GM18520 (cell line): ENCODE data around the gene CPN2.

Experiments
- ATAC-seq: cut with Tn5 transposase; IDR thresholded peaks from one replicate; pipeline ENCODE4 v1.9.1; 2021; ENCODE audit not compliant: unreplicated experiment

CPN2 gene

DNA sequence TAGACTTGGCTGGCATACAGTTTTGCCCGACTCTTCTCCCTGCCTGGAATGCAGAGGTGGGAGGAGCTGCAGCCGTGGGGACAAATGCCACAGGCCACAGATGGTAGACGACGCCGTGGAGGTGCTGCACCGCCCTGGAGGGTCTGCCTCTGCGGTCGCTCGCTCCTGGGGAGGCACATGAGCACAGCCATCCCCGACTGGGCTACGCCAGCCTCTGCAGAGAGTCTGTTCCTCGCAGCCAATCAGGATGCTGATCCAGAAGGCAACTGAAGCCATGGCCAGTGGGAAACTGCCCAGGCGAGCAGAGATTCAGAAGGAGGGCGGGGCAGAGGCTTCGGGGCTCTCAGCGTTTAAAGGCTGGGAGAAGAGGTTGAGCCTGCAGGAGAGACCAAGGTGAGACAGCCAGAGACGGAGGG lies 30.3 kb upstream of the CPN2 start:
- ATAC-seq: no peak

DNA sequence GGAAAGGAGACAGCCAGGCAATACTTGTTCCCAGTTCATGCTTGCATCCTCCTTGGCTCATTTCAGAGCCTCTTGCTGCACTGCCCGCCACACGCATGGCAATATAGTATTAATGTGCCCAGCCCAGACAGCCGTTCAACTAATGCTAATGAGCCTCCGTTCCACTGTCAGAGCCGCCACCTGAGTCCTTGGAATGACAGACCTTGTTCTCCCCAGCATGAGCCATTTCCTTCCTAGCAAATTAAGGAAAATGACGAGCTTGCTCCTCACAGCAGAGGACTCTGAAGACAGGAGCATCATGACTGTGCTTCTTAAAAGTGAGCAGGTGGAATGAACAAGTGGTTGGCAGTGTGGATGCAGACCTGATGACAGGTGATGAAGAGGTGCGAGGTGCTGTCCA lies 29.2 kb upstream of the CPN2 start:
- no peak for ATAC-seq

DNA sequence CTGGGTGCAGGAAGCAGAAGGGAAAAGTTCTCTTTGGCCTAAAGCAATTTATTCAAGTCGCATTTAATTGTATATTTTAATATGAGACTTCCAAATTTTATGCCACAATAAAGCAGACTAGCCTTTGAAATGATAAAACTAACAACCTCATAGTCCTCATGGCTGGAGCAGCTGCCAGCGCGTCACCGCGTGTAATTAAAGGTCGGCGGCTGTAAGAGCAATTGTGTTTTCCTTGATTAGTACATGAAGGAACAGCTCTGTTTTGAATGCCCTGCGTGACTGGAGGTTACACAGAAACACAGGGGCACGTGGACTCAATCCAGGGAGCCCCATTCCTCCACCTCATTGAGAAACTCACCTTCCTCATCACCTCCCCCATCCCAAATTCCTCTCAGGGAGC lies 28.5 kb upstream of the CPN2 start:
- no peak for ATAC-seq

DNA sequence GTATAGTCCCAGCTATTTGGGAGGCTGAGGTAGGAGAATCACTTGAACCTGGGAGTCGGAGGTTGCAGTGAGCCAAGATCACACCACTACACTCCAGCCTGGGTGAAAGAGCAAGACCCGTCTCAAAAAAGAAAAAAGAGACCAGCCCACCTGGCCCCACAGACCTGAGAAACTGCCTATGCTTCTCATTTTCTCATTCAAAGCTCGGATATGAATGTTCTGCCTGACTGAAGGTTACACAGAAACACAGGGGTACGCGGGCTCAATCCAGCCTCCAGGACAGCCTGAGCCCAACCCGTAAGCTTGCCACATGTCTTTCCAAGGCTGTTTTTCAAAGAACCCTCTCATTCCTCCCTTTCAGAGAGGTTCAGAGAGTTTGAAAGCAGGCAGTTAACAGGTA lies 28.1 kb upstream of the CPN2 start:
- no peak for ATAC-seq

DNA sequence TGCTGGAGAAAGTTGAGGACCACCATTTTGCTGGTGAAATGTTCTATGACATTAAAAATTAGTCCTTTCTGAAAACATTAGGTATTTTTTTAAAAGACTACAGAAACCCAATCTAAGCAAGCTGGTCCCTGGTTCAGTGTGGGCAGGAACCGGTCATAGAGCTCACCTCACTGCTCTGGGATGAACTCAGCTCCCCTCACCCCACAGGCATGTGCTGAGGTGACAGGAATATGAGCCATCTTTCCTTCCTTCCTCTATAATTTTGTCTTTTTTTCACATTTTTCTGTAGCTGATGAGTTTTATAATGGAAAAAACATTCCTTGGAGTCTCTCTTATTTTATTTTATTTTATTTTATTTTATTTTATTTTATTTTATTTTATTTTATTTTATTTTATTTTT lies 26.6 kb upstream of the CPN2 start:
- ATAC-seq: no peak

DNA sequence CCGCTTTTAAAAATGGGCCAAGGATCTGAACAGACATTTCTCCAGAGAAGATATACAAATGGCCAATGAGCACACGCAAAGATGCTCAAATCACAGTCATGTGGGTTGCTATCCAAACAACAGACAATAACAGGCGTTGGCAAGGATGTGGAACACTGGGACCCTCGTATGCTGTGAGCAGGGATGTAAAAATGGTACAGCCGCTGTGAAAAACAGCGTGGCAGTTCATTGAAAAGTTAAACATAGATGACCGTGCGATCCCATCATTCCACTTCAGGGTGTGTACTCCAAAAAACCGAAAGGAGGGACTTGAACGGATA lies 25.1 kb upstream of the CPN2 start:
- ATAC-seq: no peak

DNA sequence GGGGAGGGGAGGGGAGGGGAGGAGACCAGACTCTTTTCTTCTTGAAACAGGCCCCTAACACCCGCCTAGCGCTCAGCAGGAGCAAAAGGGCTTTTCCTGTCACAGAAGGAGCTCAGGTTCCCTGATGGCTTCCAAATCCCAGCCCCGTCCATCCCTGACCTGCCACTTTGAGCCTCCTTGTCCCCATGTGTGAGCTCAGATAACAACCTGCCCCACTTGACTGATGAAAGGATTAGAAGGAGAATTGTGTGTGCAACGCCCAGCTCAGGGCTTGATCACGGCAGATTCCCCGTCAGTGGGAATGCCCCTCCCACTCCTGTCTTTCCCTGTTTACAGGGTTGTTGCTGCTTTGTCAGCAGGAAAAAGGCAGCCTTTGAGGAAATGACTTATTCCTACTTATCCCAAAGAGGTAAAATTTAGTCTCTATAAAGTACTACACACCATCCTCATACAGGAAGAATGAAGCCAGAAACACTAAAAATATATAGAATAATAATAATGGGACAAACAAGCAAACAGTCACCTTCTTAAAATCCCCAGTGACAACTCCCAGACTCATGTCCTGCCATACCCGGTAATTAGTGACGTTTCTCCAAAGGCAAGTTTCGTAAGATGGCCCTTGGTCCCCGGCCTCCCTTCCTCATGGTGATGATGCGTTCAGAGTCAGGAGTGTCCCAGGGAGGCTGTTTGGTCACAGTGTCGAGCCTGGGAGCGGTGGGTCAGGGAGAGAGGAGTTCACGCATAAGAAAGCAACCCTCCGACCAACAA lies 24.5 kb upstream of the CPN2 start:
- ATAC-seq: no peak

DNA sequence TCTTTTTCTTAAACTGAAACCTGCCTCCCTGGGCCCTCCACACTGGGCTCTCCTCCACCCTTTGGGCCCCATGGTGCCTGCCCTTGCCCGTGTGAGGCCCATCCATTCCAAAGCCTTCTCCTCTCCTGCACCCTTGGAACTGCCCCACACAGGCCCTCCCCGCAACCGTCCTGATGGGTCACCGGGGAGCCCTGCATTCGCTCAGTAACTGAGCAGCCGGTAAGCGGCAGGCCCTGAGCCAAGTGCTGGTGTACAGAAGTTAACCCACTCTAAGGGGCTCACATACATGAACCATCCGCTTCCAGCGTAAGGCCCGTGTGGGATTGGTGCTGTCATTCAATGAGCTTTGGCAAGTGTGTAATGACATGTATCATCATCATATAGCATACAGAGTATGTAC lies 23.8 kb upstream of the CPN2 start:
- ATAC-seq: no peak

DNA sequence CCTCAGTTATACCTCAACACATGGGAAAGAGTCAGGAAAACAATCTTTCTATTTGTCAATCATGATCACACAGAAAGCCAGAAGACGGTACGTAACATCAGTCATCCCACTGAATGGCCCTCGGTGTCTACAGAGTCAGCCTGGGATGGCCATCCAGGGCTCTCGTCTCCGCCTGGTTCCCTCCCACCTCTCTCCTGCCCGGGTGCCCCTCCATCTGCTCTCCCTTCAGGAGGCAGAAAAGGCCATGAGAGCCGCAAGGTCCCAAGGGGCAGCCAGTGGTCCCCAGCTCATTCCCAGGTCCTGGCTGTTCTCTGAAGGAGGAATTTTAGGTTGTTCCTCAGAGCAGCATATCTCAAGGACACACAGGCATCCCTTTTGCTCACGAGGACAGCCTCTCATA lies 22.8 kb upstream of the CPN2 start:
- ATAC-seq: no peak

DNA sequence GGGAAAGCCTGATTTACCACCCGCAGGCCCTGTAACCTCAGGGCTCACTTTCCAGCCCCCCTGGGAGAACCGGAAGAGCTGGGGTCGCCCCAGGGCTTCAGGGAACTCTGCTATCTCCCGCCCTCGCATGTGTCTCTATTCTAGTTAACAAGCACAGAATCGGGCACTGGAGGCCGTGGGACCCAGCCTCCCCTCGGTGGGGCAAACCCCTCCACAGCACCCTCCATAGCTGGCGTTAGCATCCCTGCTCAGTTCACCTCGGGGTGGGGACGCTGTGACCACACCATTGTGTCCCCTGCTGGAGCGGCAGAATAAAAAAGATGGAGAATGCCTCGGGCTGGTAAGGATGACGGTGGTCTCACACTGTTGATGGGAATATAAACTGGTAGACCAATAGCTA lies 21.9 kb upstream of the CPN2 start:
- ATAC-seq: no peak

DNA sequence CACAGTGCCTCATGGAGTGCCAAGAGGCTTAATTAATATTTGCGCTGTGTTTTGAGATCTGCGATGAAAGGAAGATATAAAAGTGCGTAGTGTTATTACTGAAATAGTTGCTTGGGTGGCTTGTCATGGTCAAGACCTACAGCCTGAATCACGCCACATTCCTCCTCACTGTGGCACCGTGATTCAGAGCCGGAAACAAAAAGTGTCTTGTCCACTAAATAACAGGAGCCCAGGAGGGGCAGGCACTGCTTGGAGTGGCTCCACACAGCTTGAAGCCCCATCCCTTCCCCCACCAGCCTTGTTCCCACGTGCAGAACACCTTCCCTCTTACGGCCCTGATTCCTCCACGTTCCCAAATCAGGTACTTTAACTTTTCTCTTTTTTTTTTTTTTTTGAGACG lies 19.6 kb upstream of the CPN2 start:
- ATAC-seq: no peak

DNA sequence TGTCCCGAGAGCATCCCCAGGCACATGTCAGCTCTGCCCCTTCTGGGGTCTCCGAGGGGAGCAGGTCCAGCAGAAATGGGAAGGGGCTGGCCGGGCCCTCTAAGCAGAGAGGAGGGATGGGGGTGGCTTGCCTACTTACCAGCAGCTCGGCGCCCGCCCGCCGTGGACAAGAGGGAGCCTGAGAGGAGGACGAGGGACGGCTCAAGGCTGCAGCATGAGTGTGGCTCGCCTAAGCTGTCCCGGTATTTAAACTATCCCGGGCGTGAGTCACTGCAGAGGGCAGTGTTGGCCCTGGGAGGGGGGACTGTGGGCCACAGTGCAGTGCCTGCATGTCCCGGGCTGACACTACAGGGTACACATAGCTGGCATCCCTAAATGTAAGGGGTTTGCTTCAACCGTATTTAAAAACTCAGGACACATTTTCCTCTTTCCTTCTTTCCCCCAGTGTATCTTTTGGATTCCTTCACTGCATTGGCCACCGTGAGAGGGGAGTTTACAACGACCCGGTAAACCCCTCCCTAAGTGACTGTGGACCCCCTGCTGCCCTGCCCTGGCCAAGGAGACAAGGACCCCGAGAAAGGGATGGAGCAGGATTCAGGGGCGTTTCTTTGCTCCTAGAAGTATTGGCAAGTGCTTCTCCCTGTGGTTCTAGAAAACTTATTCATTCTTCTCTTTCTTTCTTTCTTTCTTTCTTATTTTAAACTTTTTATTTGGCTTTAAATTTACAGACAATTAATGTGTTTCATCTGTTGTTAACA lies 18.6 kb upstream of the CPN2 start, which contains the start of gene LRRC15:
TSS of gene LRRC15 (minus strand) at position 222 of the 758 bp plus-strand sequence. CDS start 8,700 bp downstream, outside the sequence.
- no peak for ATAC-seq

DNA sequence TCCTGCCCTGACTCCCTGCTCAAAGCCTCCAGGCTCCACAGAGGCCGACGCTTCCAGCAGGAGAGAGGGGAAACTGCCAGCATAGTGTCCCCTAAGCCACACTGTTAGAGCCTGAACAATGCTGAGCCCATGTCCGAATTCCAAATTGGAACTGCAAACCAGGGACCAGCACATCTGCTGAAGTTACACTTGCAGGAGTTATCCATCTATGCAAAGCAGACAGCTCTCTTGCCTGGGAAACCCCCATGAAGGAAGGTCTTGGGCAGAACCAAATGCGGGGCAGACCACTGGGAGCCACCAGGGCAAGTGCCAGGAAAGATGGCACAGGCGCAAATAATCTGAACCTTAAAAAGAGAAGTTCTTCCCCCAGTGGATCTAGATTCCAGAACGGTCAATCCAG lies 17.8 kb upstream of the CPN2 start:
- ATAC-seq: no peak

DNA sequence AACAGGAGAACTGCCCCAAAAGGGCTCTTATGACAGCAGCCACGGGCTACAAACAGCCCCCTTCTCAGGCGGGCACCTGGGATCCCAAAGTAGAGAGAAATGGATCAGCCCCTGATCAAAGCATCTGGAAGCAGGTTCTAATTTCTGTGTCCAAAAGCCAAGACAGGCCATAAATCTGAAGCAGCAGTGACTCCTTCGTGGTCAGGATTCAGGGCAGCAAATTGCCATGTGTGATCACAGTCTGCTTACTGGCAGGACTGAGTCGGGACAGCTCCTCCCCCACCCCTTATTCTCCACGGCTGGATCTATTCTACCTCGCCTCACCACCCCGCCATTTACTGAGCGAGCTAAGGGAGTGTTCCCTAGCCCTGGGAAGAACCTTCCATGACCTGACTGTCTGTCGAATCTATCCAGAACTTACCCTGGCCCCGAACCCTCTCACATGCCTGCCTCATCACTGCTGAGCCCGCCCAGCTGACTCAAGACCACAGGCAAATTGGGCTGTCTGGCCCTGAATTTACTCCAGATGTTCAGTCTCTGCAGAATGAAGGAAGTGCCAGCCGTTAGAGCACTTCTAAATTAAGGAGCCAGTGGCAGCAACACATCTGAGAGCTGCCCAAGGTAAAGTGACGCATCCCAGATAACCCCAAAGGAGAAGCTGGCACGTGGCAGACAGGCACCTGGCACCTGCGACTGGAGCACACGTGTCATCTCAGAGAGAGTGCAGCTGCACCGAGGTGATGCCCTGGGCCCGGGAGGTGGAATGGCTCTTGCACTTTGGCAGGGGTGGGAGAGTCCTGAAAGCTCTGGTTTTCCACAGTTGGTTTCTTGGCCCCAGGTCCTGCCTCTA lies 17.1 kb upstream of the CPN2 start:
- ATAC-seq: no peak

DNA sequence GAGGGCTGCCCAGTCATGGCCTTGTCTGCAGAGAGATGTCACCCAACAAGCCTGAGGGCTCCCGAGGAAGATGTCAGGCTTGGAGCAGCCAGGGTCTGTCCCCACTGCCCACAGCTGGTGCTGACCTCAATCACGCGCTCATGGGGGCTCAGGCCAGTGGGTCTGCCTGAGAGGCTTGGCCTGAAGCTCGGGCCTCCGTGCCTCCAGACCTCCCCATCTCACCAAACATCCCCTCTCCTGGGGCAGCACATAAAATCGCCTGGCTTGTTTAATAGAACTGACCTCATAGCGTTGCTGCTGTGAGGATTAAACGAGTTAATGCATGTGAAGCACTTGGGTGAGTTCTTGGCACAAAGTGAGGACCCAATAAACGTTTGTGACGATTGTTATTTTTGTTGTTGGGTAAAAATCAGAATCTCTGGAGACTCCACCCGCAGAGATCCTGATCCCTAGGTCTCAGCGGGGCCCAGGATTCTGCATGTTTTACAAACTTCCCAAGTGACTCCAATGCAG lies 14.9 kb upstream of the CPN2 start:
- ATAC-seq: no peak

DNA sequence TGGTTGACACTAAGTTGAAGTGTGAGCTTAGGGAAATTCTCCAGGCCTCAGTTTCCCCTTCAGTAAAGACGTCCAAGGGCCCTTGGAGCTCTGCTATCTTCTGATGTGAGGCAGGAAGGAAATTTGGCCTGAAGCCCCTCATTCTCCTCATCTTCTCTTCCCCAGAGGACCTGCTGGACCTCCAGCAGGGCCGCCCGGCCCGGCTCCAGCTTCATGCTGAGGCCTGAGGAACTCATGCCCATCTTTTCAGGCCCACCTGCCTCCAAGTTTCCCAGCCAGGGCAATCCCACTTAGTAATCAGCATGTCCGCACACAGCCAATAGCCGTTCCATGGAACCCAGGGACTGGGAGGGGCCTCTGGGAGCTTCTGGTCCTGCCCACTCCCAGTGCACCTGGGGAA lies 14.4 kb upstream of the CPN2 start:
- ATAC-seq: no peak

DNA sequence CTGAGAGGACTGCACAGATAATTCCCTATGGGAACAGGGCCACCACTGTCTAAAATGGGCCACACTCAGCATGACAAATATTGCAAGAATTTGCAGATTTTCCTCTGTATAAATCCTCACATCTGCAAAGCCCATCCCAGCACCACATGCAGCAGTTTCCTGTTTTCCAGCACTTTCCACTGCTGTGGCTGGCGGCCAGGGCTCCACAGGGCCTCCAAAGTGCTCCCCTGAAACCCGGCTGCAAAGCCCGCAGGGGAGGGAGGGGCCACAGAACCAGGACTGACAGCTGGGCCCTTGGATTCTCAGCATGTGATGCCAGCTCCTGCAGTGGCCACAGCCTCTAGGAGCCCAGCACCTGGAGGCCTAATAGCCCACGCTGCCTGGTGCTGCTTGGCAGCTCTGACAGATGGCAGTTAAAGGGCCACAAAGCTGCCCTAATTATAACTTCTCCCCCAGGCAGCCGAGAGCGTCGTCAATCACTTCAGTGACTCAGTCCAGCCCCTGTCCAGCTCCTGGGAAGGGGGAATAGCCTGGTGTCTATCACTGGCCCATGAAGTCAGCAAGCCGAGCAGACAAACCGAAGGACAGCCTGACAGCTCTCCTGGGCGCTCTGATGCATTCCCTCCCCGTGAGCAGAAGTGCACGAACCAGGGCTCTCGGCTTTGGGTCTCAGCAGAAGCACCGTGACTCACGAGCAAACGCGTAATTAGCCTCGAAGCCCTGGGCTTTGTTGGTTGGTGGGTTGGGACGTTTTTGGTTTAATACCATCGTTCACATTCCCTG lies 13.7 kb upstream of the CPN2 start:
- no peak for ATAC-seq

DNA sequence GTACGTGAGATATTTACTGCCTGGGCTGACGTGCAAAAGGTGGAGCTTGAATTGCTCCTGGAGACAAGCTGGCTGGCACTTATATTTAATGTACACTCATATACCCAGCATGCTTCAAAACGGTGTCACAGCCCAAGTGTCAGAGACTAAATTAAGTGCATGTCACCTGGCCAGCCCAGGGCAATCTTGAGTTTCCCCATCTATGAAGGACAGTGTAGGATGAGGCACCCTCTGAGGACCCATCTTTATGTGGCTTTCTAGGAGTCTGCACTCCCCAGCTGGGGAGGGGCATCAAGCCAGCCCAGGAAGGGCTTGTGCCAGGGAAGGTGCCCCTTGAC lies 13.2 kb upstream of the CPN2 start:
- ATAC-seq: no peak

DNA sequence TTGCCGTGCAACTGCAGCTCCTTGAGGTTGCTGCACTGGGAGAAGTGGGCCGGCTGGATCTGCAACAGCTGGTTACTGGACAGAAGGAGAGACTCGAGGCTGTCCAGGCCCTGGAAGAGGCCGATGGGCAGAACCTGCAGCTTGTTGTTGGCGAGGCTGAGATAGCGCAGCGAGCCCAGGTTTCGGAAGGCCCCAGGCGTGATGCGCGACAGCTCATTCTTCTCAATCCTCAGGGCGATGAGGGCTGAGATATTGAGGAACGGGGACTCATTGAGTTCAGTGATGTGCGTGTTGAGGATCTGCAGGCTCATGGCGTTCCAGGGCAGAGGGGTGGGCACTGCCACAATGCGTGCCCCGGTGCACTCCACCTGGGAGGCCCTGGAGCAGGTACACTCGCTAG lies 9.4 kb upstream of the CPN2 start:
- no peak for ATAC-seq

DNA sequence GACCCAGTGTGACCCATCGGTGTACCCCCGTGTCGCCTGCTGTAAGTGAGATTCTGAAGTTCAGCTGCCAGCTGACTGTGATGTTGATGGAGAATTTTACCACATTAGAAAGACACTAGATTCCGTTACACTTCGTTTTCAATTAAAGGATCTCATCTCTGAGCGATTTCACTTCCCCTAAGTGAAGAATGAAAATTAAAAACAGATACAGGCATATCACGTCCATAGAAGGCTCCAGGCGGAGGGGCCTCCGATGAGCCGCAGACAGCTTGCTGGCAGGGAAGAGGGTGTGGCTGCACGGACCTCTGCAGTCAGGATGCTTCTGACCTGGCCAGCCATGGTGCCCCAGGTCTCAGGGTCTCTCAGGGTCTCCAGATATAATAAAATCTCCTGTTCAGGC lies 6.6 kb upstream of the CPN2 start:
- no peak for ATAC-seq

DNA sequence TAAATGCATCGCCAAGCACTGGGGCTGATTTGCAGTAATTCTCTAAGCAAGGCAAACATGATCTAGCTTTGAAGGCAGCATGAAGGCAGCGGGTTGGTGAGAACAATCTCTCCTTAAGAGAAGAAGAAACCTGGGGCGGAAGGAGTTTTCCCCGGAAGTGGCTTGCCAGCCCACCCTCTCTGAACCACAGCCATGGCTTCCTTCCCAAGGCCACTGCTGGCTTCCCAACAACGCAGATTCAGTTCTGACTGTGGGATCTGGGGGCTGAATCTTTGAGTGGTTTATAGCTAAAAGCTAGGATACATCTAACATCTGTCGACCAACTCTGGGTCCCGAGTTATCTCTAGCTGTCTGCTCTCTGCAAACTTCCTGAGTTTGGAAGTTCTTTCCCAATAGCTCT lies 4.3 kb upstream of the CPN2 start:
- ATAC-seq: no peak
